HG02763 (cell line): ENCODE data around the gene ARHGAP11A.

Experiments
- ATAC-seq: cut with Tn5 transposase; IDR thresholded peaks from one replicate; pipeline ENCODE4 v1.9.1; 2021; ENCODE audit warnings: mild to moderate bottlenecking, moderate library complexity; ENCODE audit not compliant: unreplicated experiment

The ARHGAP11A gene

GRCh38 chr15:32656496-32656895 lies 41.2 kb downstream of the ARHGAP11A start:
- ATAC-seq, result no peak

- ATAC-seq, result no peak
Measured at GRCh38 chr15:32657198-32657883, 42.0 kb downstream of the ARHGAP11A start.

GRCh38 chr15:32657941-32658340 lies 42.6 kb downstream of the ARHGAP11A start:
- no peak for ATAC-seq

- ATAC-seq, result no peak
Measured at GRCh38 chr15:32659340-32660155, 44.2 kb downstream of the ARHGAP11A start.

- no peak for ATAC-seq
Measured at GRCh38 chr15:32663671-32664070, 48.4 kb downstream of the ARHGAP11A start.

- no peak for ATAC-seq
Measured at GRCh38 chr15:32664796-32665195, 49.5 kb downstream of the ARHGAP11A start.

- ATAC-seq, result no peak
Measured at GRCh38 chr15:32667321-32667720, 52.0 kb downstream of the ARHGAP11A start.

- no peak for ATAC-seq
Measured at GRCh38 chr15:32668942-32669341, 53.6 kb downstream of the ARHGAP11A start.

GRCh38 chr15:32669896-32670611 lies 54.8 kb downstream of the ARHGAP11A start:
- ATAC-seq, result no peak

- ATAC-seq, result no peak
Measured at GRCh38 chr15:32670623-32671022, 55.3 kb downstream of the ARHGAP11A start.

GRCh38 chr15:32671339-32672325 lies 56.3 kb downstream of the ARHGAP11A start:
- ATAC-seq, result no peak

- no peak for ATAC-seq
Measured at GRCh38 chr15:32674681-32675080, 59.4 kb downstream of the ARHGAP11A start.

- ATAC-seq, result no peak
Measured at GRCh38 chr15:32675466-32675865, 60.2 kb downstream of the ARHGAP11A start.

- no peak for ATAC-seq
Measured at GRCh38 chr15:32676169-32676568, 60.9 kb downstream of the ARHGAP11A start.

GRCh38 chr15:32677238-32677750 lies 62.0 kb downstream of the ARHGAP11A start:
- ATAC-seq, result no peak

- no peak for ATAC-seq
Measured at GRCh38 chr15:32679298-32679690, 64.0 kb downstream of the ARHGAP11A start.

GRCh38 chr15:32682569-32682968 lies 67.3 kb downstream of the ARHGAP11A start:
- ATAC-seq, result no peak

GRCh38 chr15:32682977-32683630 lies 67.8 kb downstream of the ARHGAP11A start:
- no peak for ATAC-seq

- ATAC-seq, result no peak
Measured at GRCh38 chr15:32683906-32684584, 68.7 kb downstream of the ARHGAP11A start.
